SK-N-MC (cell line): ENCODE data around the gene CGAS.

Experiments
- EZH2 ChIP-seq: fragments of 200-600 bp; sonication (generic); IDR thresholded peaks from one replicate; pipeline ENCODE4 v1.6.1; 2017; ENCODE audit warnings: antibody characterized with exemption
- FOXP2 ChIP-seq: optimal IDR thresholded peaks from 2 replicates; pipeline ENCODE3; 2011; ENCODE audit warnings: mild to moderate bottlenecking, moderate library complexity; ENCODE audit not compliant: insufficient read depth; ENCODE audit errors: extremely low read length, control extremely low read depth

GRCh38 chr6:73418081-73418741, 33.9 kb downstream of the CGAS start:
- no peak for TF ChIP-seq EZH2
- TF ChIP-seq FOXP2: no peak
